Eye (tissue), 1 donor: ENCODE measurements around the gene LRSAM1.

Experiments
- DNase-seq: peaks from one replicate; pipeline ENCODE4 v3.0.0-alpha.2; 2015

The LRSAM1 gene

DNA sequence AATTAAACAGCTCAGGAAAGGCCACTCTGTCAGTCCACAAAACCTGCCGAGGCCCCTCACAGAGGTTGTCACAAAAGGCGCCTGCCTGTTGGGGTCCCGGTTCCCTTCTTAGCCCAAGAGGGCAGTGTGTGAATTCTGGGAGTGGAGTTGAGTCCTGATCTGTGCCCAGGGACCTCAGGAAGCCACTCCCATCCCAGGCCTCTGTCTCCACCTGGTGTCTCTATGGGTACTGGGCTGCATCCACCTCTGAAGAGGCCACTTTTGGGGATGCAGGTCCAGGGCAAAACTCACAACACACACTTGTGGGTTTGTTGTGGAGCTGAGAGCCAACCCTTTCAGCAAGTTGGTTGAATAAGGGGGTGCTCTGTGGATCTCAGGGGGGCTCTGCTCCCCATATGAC is 86.5 kb downstream of the LRSAM1 start:
- DNase-seq = no peak

DNA sequence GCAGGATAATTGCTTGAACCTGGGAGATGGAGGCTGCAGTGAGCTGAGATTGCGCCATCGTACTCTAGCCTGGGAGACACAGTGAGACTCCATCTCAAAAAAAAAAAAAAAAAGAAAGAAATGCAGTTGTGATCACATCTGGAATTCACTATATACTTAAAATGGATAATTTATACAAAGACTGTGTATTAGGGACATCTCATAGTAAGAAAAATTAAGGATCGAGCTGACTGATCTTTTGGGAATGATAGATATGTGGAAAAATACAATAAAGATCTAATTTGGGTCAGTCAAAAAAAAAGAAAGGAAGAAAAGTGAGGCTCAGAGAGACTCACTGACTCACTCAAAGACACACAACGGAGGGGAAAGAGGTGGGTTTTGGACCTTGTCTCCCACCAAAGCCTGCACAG is 87.5 kb downstream of the LRSAM1 start:
- DNase-seq = no peak

DNA sequence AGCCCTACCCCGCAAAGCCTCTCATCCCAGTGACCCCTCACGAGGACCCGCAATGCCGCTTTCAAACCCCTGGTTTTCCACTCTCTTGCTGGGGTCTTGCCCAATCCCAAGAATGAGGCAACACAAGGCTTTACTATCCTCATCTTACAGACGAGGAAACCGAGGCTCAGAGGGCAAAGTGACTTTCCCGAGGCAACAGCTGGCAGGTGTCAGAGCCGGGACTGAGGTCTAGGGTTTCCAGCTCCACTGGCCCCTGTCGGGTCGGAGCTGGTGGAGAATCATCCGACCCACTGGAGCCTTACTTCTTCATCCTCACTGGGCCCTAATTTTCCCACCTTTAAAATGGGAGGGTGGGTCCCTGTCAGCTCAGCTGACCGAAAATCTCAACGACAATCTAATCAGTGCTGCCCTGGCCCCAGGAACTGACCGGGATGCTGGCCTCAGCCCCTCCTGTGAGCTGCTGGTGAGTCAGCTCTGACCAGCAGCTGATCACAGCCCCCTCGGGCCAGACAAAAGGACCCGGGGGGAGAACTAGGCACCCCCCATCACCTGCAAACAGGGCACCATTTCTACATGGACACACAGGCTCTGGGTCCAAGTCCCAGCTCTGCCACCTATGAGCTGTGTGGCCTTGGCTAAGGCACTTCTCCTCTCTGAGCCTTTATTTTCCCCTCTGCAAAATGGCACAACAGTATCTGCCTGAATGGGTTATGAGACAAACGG is 88.1 kb downstream of the LRSAM1 start:
- DNase-seq = no peak

DNA sequence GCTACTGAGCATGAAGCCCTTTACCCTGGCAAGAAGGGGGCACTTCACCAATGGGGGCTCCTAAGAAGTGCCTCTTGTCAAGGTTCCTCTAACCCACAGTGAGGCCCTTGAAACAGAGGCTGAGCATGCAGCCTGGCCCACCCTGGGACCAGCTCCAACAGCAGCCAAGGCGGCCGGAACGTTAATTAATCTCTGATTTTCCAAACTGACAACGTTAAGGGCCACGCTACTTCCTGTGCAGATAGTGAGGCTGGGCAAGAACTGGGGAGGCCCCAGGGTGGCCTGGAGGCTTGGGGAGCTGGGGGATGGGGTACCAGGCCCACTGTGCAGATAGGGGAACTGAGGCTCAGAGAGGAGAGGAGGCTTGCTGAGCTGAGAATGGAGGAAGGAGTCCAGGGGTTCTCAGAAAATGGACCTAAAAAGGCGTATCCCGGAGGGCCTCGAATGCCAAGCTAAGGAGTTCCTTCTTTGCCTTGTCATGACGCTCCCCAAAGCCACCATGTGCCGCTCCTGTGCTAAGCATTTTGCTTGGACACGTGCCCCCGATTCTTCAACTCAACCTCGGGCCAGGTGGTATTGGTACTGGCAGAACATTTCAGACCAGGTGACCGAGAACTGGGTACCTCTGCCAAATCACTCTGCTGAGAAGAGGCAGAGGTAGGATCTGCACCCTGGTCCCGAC is 88.8 kb downstream of the LRSAM1 start:
- no peak for DNase-seq

DNA sequence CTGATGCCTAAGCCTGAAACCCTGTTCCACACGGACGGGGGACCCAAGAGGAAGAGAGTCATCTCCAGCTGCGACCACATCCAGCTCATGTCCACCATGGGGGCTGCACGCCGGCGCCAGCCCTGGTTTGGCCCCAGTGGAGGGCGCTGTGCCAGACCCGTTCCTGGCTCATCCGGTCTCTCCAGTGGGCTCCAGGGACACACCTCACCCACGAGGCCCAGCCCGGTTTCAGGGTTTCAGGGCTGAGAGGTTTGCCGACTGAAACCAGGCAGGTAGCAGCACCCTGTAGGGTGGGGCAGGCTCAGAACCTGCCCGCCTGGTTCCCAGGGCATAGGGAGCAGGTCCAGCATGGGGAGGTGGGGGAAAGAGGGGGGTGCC is 89.3 kb downstream of the LRSAM1 start:
- DNase-seq = no peak

DNA sequence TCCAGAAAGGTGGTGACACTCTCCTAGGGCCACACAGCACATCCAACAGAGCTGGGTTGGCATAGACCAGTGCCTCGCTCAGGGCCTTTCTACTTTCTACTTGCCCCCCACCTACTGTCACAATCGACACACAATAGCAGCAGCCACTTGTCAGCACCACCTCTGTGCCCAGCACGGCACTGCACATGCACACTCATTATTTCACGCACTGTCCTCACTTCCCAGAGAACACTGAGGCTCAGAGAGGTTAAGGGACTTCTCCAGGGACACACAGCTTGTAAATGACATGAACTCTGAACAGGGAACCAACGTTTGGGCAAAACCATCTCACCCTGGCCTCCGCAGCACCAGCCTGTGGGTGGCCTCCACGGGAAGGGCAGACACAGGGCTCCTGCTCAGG is 89.9 kb downstream of the LRSAM1 start:
- DNase-seq = no peak

DNA sequence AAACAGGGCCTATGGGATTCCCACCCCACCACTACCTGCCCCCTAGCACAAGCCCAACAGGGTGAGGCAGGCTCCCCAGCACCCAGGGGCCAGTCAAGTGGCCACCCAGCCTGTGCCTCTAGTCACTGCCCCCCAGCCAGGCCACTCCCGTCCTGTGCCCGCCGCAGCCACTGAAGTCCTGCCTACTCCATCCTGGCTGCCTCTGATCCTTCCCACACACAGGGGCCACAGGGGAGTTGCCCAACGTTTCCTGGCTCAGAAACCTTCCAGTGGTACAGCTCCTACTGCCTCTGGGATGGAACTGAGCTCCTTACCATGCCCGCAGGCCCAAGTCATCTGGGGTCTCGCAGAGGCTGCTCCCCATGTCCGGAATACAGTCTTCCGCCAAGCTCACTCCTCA is 90.6 kb downstream of the LRSAM1 start:
- DNase-seq = no peak

DNA sequence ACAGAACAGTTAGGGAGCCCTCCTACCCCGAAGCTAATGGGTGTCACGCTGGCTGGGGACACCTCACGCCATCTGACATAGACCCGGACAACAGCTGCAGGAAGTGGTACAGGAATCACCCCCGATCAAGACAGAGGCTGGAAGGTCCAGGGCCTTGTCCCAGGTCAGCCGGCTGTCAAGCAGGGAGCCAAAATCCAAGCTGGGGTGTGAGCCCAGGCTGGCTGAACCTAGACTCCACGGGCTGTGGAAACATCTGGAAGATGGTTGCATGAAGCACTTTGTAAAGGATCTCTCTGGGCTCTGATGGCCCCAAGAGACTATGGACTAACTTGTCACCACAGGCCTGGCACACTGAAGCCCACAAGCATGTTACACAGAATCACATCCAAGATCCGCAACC is 91.9 kb downstream of the LRSAM1 start:
- no peak for DNase-seq

DNA sequence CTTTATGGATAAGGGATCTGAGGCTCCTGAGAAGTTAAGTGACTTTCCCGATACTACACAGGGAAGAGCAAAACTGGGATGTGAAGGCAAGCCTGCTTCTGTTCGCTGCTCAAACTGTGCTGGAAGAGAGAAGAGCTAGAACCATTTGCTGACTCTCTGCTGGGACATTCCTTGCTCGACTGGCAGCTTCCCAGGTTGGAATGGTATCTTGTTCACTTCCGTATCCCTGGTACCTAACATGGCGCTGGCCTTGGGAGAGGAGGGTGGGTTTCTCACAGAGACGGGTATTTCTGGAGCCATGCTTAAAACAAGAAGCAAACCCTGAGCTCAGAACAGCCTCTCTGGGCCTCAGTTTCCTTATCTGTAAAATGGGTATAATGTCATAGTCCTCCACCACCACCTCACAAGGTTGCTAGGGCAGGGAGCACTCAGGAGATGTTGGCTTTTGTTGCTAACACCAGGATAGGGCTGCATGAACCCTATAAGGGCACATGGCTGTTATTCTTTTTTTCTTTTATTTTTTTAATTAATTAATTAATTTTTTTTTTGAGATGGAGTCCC is 92.7 kb downstream of the LRSAM1 start:
- no peak for DNase-seq

DNA sequence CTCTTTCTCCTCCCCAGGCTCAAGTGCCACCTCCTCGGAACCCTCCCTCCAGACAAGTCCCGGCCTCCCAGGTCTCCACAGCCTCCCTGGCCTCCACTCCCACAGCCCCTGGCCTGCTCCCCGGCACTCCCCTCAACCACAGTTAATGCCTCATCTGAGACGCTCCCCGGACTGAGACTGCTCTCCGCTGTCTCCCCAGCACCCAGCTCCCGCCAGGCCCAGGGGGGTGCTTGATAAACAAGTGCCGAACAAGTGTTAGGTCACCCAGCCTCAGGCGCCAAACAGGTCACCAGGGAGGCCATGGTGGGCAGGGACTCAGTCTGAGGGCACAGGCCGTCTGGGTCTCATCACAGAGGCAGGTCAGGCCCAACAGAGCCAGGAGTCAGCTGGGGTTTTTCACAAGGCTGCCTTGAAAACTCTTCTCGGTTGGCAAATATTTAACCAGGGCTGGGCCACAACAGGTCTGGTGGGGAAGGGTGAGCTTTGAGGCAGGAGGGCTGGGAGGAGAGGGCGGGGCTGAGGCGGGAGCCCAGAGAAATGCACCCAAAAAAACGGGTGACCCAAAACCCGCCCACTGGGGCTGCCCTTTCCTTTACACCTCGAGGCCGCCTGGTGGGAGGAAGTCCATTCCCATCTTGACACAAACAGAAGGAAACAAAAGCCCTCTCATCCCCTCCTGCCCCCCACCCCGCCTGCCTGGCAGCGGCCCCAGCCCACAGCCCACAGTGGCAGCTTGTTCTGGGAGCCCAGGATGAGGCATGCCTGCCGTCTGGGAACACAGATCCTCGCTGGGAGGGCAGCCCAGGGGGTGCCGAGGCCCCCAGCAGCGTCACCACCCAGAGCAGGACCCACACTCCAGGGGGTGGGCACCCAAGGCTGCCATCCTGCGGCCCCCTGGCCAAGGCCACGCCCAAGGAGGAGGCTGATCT is 94.2 kb downstream of the LRSAM1 start:
- no peak for DNase-seq

DNA sequence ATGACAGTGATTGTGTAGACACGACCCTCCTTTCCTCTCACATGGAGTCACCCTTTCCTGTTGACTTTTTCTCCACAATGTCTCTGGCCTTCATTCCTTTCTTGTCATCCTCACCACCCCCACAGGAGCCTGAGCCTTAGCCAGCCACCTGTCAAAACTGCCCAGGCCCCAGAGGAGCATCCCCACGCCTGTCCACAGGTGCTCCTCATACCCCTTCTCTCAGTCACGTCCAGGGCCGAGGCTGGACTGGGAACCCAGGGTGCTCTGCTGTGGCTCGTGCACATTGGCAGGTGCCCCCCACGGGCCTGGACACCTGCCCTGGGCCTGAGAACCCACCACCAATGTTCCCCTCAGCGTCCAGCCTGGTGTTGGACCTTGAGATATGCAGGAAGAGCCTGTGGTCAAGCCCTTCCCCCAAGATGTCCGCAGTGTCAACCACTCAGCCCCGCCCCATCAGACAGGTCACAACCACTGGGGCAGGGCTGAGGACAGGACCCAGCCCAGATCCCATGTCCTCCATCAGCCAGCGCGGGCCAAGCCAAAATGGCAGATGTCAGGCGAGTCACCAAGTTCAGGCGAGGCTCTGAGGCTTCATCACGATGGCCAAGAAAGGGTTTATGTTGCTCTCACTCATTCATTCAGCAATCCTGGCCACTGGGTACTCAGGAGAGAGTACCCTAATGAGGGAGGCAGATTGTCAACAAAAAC is 95.0 kb downstream of the LRSAM1 start:
- DNase-seq = no peak

DNA sequence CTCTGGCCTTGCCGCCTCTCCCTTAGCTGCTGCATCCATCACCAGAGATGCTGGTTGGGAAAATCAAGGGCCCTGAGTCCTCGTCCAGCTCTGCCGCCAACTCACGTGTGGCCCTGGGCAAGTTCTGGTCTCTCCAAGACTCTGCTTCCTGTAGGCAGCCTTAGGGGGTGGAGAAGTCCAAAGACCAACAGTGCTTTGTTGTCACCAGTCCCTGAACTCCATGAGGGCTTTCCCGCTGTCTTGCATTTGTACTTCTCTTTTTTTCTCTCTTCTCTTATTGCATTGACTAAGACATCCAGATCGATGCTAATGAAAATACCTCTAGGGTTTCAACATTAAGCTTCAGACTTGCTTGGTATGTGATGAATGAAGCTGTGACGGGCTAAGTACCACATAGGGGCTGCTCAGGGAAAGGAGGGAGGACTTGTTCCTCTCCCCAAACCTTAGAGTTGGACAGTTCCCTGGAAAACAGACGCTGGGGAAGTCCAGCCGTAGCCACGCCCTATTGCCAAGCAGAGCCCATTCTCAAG is 97.1 kb downstream of the LRSAM1 start:
- no peak for DNase-seq

DNA sequence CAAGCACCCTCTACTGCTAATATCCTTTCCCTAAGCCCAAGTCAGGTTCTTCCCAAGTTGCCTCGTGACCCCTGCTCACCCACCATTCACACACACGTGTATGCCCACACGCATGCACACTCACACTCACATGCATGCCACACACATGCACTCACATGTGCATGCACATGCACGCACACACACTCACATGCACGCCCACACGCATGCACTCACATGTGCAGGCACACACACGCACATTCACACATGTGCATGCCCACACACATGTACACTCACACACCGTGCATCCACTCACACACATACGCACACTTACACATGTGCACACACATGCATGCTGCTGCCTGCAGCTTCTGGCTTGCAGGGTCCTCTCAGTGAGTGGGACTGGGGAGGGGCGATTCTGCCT is 97.9 kb downstream of the LRSAM1 start:
- DNase-seq = no peak

DNA sequence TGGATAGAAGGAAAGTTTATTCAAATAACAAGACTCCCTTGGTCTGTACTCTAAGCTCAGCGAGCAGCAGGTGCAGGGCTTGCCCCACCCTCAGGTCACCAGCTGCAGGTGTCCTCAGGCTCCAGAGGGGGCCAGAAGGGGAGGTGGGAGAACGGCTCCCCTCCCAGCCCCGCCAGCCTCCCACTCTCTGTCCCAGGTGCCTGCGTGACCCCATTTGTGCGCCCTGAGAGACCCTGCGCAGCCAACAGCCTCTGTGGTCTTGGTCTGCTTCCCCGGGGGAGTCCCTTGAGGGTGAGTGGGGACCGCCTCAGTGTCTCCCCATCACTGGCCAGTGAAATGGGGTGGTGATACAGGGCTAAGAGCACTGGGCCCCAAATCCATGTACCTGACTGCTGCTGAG is 98.4 kb downstream of the LRSAM1 start:
- no peak for DNase-seq

DNA sequence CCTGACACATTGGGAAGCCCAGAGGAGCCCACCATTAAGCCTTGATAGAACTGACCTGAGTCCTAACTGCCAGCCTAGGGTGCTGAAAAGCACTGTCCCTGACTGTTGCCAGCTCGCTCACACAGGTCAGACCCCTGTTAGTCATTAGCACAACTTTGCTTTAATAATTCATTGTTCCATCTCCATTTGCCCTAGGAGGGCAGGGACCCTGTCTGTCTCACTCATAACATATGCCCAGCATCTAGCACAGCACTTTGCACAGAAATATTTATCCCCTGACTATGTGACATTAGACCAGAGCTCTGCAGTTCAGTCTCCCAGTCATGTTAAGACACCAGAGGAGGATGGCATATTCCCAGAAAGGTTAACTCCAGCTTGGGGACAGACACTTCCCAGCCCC is 99.0 kb downstream of the LRSAM1 start:
- DNase-seq = no peak

DNA sequence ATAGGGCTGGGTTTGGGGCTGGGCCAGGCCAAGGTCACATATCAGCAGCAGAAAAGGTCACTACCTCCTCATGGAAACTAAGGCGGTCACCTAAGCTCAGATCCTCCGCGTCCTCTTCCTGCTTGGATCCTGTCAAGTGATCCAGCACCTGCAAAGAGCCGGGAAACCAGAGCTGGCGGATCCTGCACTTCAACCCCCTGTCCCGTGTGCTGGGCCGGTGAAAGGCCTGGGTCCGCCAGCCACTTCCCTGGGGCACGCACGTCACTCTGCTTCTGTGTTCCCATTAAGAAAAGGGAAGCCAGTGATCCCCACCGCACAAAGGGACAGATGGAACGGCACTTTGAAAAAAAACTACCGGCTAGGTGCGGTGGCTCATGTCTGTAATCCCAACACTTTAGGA is 99.4 kb downstream of the LRSAM1 start:
- no peak for DNase-seq
